GM12878 (cell line): ENCODE measurements around the gene ARHGAP15.

Source experiments
- BCL11A ChIP-seq: IDR thresholded peaks from 2 replicates; pipeline ENCODE4 v1.6.1; 2011; ENCODE audit warnings: low read depth, low read length
- CREB1 ChIP-seq: IDR thresholded peaks from 2 replicates; pipeline ENCODE4 v1.6.1; 2012; ENCODE audit warnings: low read depth, mild to moderate bottlenecking, inconsistent platforms
- CTCF ChIP-seq, 3 experiments: IDR thresholded peaks in 2 of 3; conservative IDR thresholded peaks in 1 of 3; 2 replicates each; pipeline ENCODE4 v1.5.1; 2011; ENCODE audit warnings: low read depth in 3 of 3, low read length in 3 of 3, mild to moderate bottlenecking in 3 of 3, control low read depth in 2 of 3, moderate library complexity in 2 of 3, inconsistent platforms in 1 of 3, mixed read lengths in 1 of 3; ENCODE audit not compliant: control insufficient read depth in 2 of 3, insufficient read depth in 1 of 3; ENCODE audit errors: extremely low read depth in 1 of 3
- MXI1 ChIP-seq: fragments of 150-350 bp; IDR thresholded peaks from 2 replicates; pipeline ENCODE4 v1.6.1; 2011; ENCODE audit warnings: low read depth, mild to moderate bottlenecking, inconsistent platforms, low read length, improper control_type of control experiment
- NR2C2 ChIP-seq: IDR thresholded peaks from 2 replicates; pipeline ENCODE4 v1.6.1; 2011; ENCODE audit warnings: borderline replicate concordance, low read depth; ENCODE audit not compliant: control insufficient read depth, insufficient read length

- TF ChIP-seq BCL11A (no peak), CTCF (IDR thresholded peaks at IDR 0.05 in 2 of 3, conservative IDR thresholded peaks at IDR 0.05 in 1 of 3; ENCODE audit: control insufficient read depth in 2 of 3, extremely low read depth in 1 of 3, insufficient read depth in 1 of 3, low read depth in 3 of 3, low read length in 3 of 3) (no peak), CREB1 (no peak), NR2C2 (no peak), MXI1 (no peak)
These were observed 503.6 kb downstream of the ARHGAP15 start for GRCh38 chr2:143632751-143633374.
